WTC11 (cell line): ENCODE measurements around the gene CNOT10. TPM values are rescaled to one million over a fixed set of nuclear protein-coding genes. Genes with fewer than 3 reads are reported as not detected.
A peak's percentile ranks its signal among the peaks of the same experiment; 100 is the strongest.

Experiments used
- ATAC-seq: fragments of 200-7000 bp; cut with Tn5 transposase; 2 replicates; pipeline ENCODE4 v1.10.0; 2021; ENCODE audit warnings: mild to moderate bottlenecking, moderate library complexity
- CTCF ChIA-PET: fragments of 300-600 bp; sonication (Branson Sonifier 250); formaldehyde crosslinking; loops from one replicate; lab custom pipeline; 2021; ENCODE audit warnings: antibody characterized with exemption; lab: Charles Lee
- POLR2A ChIA-PET: fragments of 350-600 bp; sonication (Branson Sonifier 250); formaldehyde crosslinking; loops from one replicate; lab custom pipeline; 2021; ENCODE audit warnings: antibody characterized with exemption; lab: Charles Lee
- DNase-seq: peaks from one replicate; pipeline ENCODE4 v3.0.0; 2021; ENCODE audit warnings: low spot score
- H3K27ac Mint-ChIP-seq: 2 replicates; pipeline ENCODE4 v1.8.0; 2021; ENCODE audit warnings: mixed read lengths
- H3K27me3 Mint-ChIP-seq: 2 replicates; pipeline ENCODE4 v1.8.0; 2021; ENCODE audit warnings: low read depth, mild to moderate bottlenecking, moderate library complexity, mixed read lengths
- H3K36me3 Mint-ChIP-seq: 2 replicates; pipeline ENCODE4 v1.8.0; 2021; ENCODE audit warnings: mixed read lengths
- H3K4me1 Mint-ChIP-seq: 2 replicates; pipeline ENCODE4 v1.8.0; 2022; ENCODE audit warnings: mixed read lengths
- H3K4me3 Mint-ChIP-seq: 2 replicates; pipeline ENCODE4 v1.8.0; 2021; ENCODE audit warnings: mild to moderate bottlenecking, moderate library complexity, mixed read lengths
- H3K9me3 Mint-ChIP-seq: 2 replicates; pipeline ENCODE4 v1.8.0; 2021; ENCODE audit warnings: mixed read lengths
- FOXP4 ChIP-seq: sonication (generic); formaldehyde crosslinking; IDR thresholded peaks from 2 replicates; pipeline ENCODE4 v1.8.0; 2022; ENCODE audit warnings: mild to moderate bottlenecking, missing genetic modification reagents
- GTF2I ChIP-seq: fragments of 250-450 bp; sonication (Bioruptor Pico); conservative IDR thresholded peaks from 2 replicates; pipeline ENCODE4 v1.4.0; 2021; ENCODE audit warnings: mild to moderate bottlenecking
- JAZF1 ChIP-seq: fragments of 250-450 bp; sonication (Bioruptor Pico); IDR thresholded peaks from 2 replicates; pipeline ENCODE4 v1.9.0; 2021; ENCODE audit warnings: moderate library complexity, mild to moderate bottlenecking, inconsistent platforms
- NR3C1 ChIP-seq: sonication (generic); formaldehyde crosslinking; conservative IDR thresholded peaks from 2 replicates; pipeline ENCODE4 v1.8.1; 2023; ENCODE audit warnings: low read depth, mild to moderate bottlenecking, missing genetic modification reagents
- OVOL2 ChIP-seq: fragments of 250-450 bp; sonication (Bioruptor Pico); IDR thresholded peaks from 2 replicates; pipeline ENCODE4 v1.9.0; 2021; ENCODE audit warnings: mild to moderate bottlenecking, borderline replicate concordance
- PRRX2 ChIP-seq: fragments of 250-450 bp; sonication (Bioruptor Pico); IDR thresholded peaks from 2 replicates; pipeline ENCODE4 v1.8.0; 2021; ENCODE audit warnings: mild to moderate bottlenecking
- TCF7 ChIP-seq: sonication (generic); formaldehyde crosslinking; IDR thresholded peaks from 2 replicates; pipeline ENCODE4 v1.8.0; 2022; ENCODE audit warnings: mild to moderate bottlenecking, low read depth, missing genetic modification reagents, moderate library complexity
- ZNF232 ChIP-seq: sonication (generic); formaldehyde crosslinking; IDR thresholded peaks from 2 replicates; pipeline ENCODE4 v1.8.0; 2022; ENCODE audit warnings: mild to moderate bottlenecking, missing genetic modification reagents
- ZNF671 ChIP-seq: fragments of 250-450 bp; sonication (Bioruptor Pico); IDR thresholded peaks from 2 replicates; pipeline ENCODE4 v1.8.0; 2021; ENCODE audit warnings: mild to moderate bottlenecking
- total RNA-seq: library from RNA; stranded (reverse); gene quantifications from 3 replicates; pipeline ENCODE4 v1.2.3, GENCODE V29; 2021
- TF ChIP-seq, protein P1 (sequence below): sonication (generic); formaldehyde crosslinking; IDR thresholded peaks from 2 replicates; pipeline ENCODE4 v1.8.0; 2022; ENCODE audit warnings: missing genetic modification reagents
- TF ChIP-seq, protein P2 (sequence below): sonication (generic); formaldehyde crosslinking; IDR thresholded peaks from 2 replicates; pipeline ENCODE4 v1.8.1; 2023; ENCODE audit warnings: mild to moderate bottlenecking, missing genetic modification reagents, moderate library complexity
- TF ChIP-seq, protein P3 (sequence below): fragments of 250-450 bp; sonication (Bioruptor Pico); IDR thresholded peaks from 2 replicates; pipeline ENCODE4 v2.1.2; 2022; ENCODE audit warnings: mild to moderate bottlenecking, moderate library complexity
- TF ChIP-seq, protein P4 (sequence below): sonication (generic); formaldehyde crosslinking; conservative IDR thresholded peaks from 2 replicates; pipeline ENCODE4 v1.8.1; 2022; ENCODE audit warnings: mild to moderate bottlenecking, missing genetic modification reagents
- TF ChIP-seq, protein P5 (sequence below): sonication (generic); formaldehyde crosslinking; IDR thresholded peaks from 2 replicates; pipeline ENCODE4 v1.8.0; 2023; ENCODE audit warnings: missing genetic modification reagents

Gene CNOT10
- total RNA-seq, 1 experiment from 2014 or later: 38.7 TPM

DNA sequence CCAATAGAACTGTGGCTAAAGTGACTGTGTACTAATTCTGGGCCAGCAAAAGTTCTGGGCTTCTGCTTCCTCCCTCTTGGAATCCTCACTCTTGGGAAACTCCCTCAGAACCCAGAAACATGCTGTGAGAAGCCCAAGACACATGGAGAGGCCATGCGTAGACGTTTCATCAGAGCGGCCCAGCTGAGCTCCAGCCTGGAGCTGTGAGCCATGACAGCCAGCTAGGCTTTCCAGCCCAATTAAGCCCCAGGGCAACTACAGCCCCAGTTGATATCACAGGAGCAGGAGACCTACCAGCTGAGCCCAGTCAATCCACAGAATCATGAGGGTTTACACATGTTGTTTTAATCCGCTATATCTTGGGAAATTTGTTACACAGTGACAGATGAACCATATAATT lies 43.6 kb upstream of the CNOT10 start (continued):
- TF ChIP-seq ZNF232 (CRISPR knock-in tag): no peak
- no peak for TF ChIP-seq JAZF1 (CRISPR knock-in tag)
- TF ChIP-seq, all 79 proteins: peak for 0

DNA sequence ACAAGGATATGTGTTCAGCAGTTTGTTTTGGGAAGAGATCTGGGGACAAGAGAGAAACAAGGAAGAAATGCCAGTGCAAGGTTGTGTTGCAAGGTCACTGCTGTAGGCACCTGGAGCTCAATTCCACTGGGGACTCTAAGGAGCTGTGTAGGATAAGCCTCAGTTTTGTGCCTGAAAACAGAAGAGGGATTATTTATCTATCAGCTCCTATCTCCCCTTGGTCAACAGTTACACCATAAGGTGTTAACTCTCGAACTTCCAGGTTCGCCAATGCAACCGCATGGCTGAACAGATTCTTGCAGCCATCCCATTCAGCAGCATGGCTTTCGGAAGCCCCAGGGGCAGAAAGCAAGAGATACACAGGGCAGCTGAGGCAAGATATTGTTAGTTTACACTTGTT lies 41.6 kb upstream of the CNOT10 start:
- Mint-ChIP-seq H3K4me1 (peaks cover 6% of the 10 kb centered on the region), H3K36me3 (no peaks in the 10 kb centered on the region), H3K4me3 (no peak overlapping the region), H3K27ac (no peak overlapping the region), H3K27me3 (no peaks in the 10 kb centered on the region), H3K9me3 (no peaks in the 10 kb centered on the region)
- CTCF ChIA-PET: interaction anchor here (0.7 to 1.3 kb wide), 2 partner anchors 134 to 269 kb away, joined by 3 read pairs; no protein-coding TSS in a partner anchor
- POLR2A ChIA-PET: interaction anchor here (1.0 kb wide), 1 partner anchor 141 kb away, joined by 4 read pairs; the partner anchor contains the start of gene CMTM6
- TF ChIP-seq NR3C1 (CRISPR knock-in tag): no peak
- TF ChIP-seq, protein P1, sequence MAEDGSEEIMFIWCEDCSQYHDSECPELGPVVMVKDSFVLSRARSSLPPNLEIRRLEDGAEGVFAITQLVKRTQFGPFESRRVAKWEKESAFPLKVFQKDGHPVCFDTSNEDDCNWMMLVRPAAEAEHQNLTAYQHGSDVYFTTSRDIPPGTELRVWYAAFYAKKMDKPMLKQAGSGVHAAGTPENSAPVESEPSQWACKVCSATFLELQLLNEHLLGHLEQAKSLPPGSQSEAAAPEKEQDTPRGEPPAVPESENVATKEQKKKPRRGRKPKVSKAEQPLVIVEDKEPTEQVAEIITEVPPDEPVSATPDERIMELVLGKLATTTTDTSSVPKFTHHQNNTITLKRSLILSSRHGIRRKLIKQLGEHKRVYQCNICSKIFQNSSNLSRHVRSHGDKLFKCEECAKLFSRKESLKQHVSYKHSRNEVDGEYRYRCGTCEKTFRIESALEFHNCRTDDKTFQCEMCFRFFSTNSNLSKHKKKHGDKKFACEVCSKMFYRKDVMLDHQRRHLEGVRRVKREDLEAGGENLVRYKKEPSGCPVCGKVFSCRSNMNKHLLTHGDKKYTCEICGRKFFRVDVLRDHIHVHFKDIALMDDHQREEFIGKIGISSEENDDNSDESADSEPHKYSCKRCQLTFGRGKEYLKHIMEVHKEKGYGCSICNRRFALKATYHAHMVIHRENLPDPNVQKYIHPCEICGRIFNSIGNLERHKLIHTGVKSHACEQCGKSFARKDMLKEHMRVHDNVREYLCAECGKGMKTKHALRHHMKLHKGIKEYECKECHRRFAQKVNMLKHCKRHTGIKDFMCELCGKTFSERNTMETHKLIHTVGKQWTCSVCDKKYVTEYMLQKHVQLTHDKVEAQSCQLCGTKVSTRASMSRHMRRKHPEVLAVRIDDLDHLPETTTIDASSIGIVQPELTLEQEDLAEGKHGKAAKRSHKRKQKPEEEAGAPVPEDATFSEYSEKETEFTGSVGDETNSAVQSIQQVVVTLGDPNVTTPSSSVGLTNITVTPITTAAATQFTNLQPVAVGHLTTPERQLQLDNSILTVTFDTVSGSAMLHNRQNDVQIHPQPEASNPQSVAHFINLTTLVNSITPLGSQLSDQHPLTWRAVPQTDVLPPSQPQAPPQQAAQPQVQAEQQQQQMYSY (CRISPR knock-in tag): no peak
- no peak for TF ChIP-seq OVOL2 (CRISPR knock-in tag)
- TF ChIP-seq, protein P2, sequence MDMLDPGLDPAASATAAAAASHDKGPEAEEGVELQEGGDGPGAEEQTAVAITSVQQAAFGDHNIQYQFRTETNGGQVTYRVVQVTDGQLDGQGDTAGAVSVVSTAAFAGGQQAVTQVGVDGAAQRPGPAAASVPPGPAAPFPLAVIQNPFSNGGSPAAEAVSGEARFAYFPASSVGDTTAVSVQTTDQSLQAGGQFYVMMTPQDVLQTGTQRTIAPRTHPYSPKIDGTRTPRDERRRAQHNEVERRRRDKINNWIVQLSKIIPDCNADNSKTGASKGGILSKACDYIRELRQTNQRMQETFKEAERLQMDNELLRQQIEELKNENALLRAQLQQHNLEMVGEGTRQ: no peak
- TF ChIP-seq, protein P3, sequence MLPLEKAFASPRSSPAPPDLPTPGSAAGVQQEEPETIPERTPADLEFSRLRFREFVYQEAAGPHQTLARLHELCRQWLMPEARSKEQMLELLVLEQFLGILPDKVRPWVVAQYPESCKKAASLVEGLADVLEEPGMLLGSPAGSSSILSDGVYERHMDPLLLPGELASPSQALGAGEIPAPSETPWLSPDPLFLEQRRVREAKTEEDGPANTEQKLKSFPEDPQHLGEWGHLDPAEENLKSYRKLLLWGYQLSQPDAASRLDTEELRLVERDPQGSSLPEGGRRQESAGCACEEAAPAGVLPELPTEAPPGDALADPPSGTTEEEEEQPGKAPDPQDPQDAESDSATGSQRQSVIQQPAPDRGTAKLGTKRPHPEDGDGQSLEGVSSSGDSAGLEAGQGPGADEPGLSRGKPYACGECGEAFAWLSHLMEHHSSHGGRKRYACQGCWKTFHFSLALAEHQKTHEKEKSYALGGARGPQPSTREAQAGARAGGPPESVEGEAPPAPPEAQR (CRISPR knock-in tag): no peak
- TF ChIP-seq, protein P4, sequence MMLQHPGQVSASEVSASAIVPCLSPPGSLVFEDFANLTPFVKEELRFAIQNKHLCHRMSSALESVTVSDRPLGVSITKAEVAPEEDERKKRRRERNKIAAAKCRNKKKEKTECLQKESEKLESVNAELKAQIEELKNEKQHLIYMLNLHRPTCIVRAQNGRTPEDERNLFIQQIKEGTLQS: no peak
- TF ChIP-seq GTF2I: no peak
- no peak for ATAC-seq
- DNase-seq: no peak

- POLR2A ChIA-PET: interaction anchor here (1.0 kb wide), 1 partner anchor 141 kb away, joined by 4 read pairs; the partner anchor contains the start of gene CMTM6
- H3K4me1 Mint-ChIP-seq: peaks cover 6% of the 10 kb centered on the region
- DNase-seq: no peak
- no peak overlapping the region for H3K27ac Mint-ChIP-seq
- TF ChIP-seq, protein P5, sequence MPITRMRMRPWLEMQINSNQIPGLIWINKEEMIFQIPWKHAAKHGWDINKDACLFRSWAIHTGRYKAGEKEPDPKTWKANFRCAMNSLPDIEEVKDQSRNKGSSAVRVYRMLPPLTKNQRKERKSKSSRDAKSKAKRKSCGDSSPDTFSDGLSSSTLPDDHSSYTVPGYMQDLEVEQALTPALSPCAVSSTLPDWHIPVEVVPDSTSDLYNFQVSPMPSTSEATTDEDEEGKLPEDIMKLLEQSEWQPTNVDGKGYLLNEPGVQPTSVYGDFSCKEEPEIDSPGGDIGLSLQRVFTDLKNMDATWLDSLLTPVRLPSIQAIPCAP (CRISPR knock-in tag): no peak
- TF ChIP-seq PRRX2 (CRISPR knock-in tag) (no peak), TCF7 (no peak), ZNF671 (CRISPR knock-in tag) (no peak), FOXP4 (CRISPR knock-in tag) (no peak)
- TF ChIP-seq, all 79 proteins: peak for 0
- CTCF ChIA-PET: interaction anchor here (0.7 to 1.3 kb wide), 2 partner anchors 134 to 269 kb away, joined by 3 read pairs; no protein-coding TSS in a partner anchor
- peak; percentile 55; the same call in 1 of the 2 replicates for ATAC-seq
- no peaks in the 10 kb centered on the region for H3K27me3 Mint-ChIP-seq
- H3K9me3 Mint-ChIP-seq: no peaks in the 10 kb centered on the region
- no peak overlapping the region for H3K4me3 Mint-ChIP-seq
- no peaks in the 10 kb centered on the region for H3K36me3 Mint-ChIP-seq
Observed at GRCh38 chr3:32643816-32644215, 41.2 kb upstream of the CNOT10 start.
